H1 (cell line): ENCODE measurements around the gene CD180. TPM values are rescaled to one million over a fixed set of nuclear protein-coding genes. Genes with fewer than 3 reads are reported as not detected.

Source experiments
- CTCF ChIA-PET: fragments of 300-600 bp; sonication (Branson Sonifier 250); formaldehyde crosslinking; loops from one replicate; lab custom pipeline; 2021; ENCODE audit not compliant: partially characterized antibody; lab: Charles Lee
- POLR2A ChIA-PET: fragments of 300-600 bp; sonication (Branson Sonifier 250); formaldehyde crosslinking; loops from one replicate; lab custom pipeline; 2021; ENCODE audit warnings: inconsistent platforms; ENCODE audit not compliant: partially characterized antibody; lab: Charles Lee
- DNase-seq, 2 experiments: peaks; one replicate each; pipeline versions ENCODE4 v3.0.0 to v3.0.0-alpha.2; 2010 to 2022; ENCODE audit warnings: low spot score in 2 of 2, low read depth in 1 of 2, mixed read lengths in 1 of 2
- FAIRE-seq: peaks from 2 replicates; lab custom pipeline; 2011; peaks lifted over from hg19 to GRCh38; lab: Jason Lieb, UNC
- H2AFZ ChIP-seq: 2 replicates; pipeline ENCODE4 v1.8.1; 2012; ENCODE audit warnings: low read length, inconsistent platforms
- H2AK5ac ChIP-seq: 2 replicates; pipeline ENCODE4 v1.6.1; 2013; ENCODE audit warnings: low read depth, low read length
- H2BK120ac ChIP-seq: replicated peaks from 2 replicates; pipeline ENCODE3; 2013; ENCODE audit warnings: low read depth, low read length, inconsistent platforms
- H2BK12ac ChIP-seq: 2 replicates; pipeline ENCODE4 v1.6.1; 2013; ENCODE audit warnings: low read depth, low read length
- H2BK15ac ChIP-seq: 2 replicates; pipeline ENCODE4 v1.6.1; 2013; ENCODE audit warnings: low read length
- H2BK20ac ChIP-seq: 2 replicates; pipeline ENCODE4 v1.6.1; 2013; ENCODE audit warnings: low read length
- H2BK5ac ChIP-seq: 2 replicates; pipeline ENCODE4 v1.6.1; 2013; ENCODE audit warnings: low read depth, low read length
- H3K14ac ChIP-seq: 2 replicates; pipeline ENCODE4 v1.6.1; 2013; ENCODE audit warnings: inconsistent platforms; ENCODE audit not compliant: insufficient read length
- H3K18ac ChIP-seq: 2 replicates; pipeline ENCODE4 v1.6.1; 2013; ENCODE audit warnings: low read length; ENCODE audit errors: extremely low read depth
- H3K23ac ChIP-seq: 2 replicates; pipeline ENCODE4 v1.6.1; 2013; ENCODE audit warnings: inconsistent platforms; ENCODE audit not compliant: insufficient read length
- H3K23me2 ChIP-seq: 2 replicates; pipeline ENCODE4 v1.6.1; 2013; ENCODE audit warnings: low read depth, low read length
- H3K27ac ChIP-seq: 2 replicates; pipeline ENCODE4 v1.6.1; 2011; ENCODE audit warnings: low read depth, low read length, inconsistent platforms
- H3K27me3 ChIP-seq, 4 experiments: replicated peaks in 1 of 4; 1 replicate in 1 of 4; 2 replicates in 3 of 4; pipeline versions ENCODE4 v1.6.1 to v1.8.1; 2011 to 2013; ENCODE audit warnings: low read length in 3 of 4, mild to moderate bottlenecking in 3 of 4, inconsistent platforms in 2 of 4, mixed read lengths in 2 of 4, moderate library complexity in 1 of 4; ENCODE audit not compliant: control insufficient read depth in 3 of 4, insufficient read depth in 3 of 4; ENCODE audit errors: extremely low read depth in 1 of 4
- H3K36me3 ChIP-seq, 4 experiments: 2 replicates each; pipeline versions ENCODE4 v1.6.1 to v1.8.1; 2011 to 2013; ENCODE audit warnings: mild to moderate bottlenecking in 4 of 4, low read length in 3 of 4, moderate library complexity in 2 of 4, control low read depth in 1 of 4, inconsistent platforms in 1 of 4; ENCODE audit not compliant: insufficient read depth in 4 of 4, control insufficient read depth in 2 of 4
- H3K4ac ChIP-seq: replicated peaks from 2 replicates; pipeline ENCODE3; 2013; ENCODE audit warnings: low read length, low read depth, mixed read lengths, inconsistent platforms; ENCODE audit not compliant: insufficient read length
- H3K4me1 ChIP-seq, 4 experiments: replicated peaks in 1 of 4; 1 replicate in 1 of 4; 2 replicates in 3 of 4; pipeline versions ENCODE4 v1.6.1 to v1.8.1; 2011 to 2013; ENCODE audit warnings: low read length in 3 of 4, inconsistent platforms in 2 of 4, mixed read lengths in 1 of 4; ENCODE audit not compliant: insufficient read depth in 4 of 4, control insufficient read depth in 3 of 4
- H3K4me2 ChIP-seq, 2 experiments: 2 replicates each; pipeline versions ENCODE4 v1.6.1 to v1.8.1; 2011 to 2013; ENCODE audit warnings: low read depth in 2 of 2, low read length in 2 of 2, control low read depth in 1 of 2, inconsistent platforms in 1 of 2, mild to moderate bottlenecking in 1 of 2; ENCODE audit not compliant: insufficient read depth in 1 of 2
- H3K4me3 ChIP-seq, 4 experiments: fragments of 200-600, 300-600 bp in 1 of 4; sonication (generic), shearing (Covaris generic), sonication (Bioruptor Twin) in 1 of 4; 2 replicates each; pipeline versions ENCODE4 v1.5.1 to v1.8.1; 2011 to 2016; ENCODE audit warnings: low read length in 4 of 4, low read depth in 3 of 4, control low read depth in 2 of 4, inconsistent platforms in 2 of 4, mild to moderate bottlenecking in 2 of 4, mixed read lengths in 1 of 4, moderate library complexity in 1 of 4; ENCODE audit not compliant: insufficient read depth in 2 of 4; ENCODE audit errors: extremely low read depth in 1 of 4
- H3K56ac ChIP-seq: replicated peaks from 2 replicates; pipeline ENCODE3; 2013; ENCODE audit warnings: low read depth, mild to moderate bottlenecking, mixed read lengths, low read length, inconsistent platforms; ENCODE audit not compliant: insufficient read length
- H3K79me1 ChIP-seq: 2 replicates; pipeline ENCODE4 v1.6.1; 2013; ENCODE audit warnings: low read depth, low read length, control low read depth
- H3K79me2 ChIP-seq, 2 experiments: 2 replicates each; pipeline versions ENCODE4 v1.6.1 to v1.8.1; 2012 to 2013; ENCODE audit warnings: low read length in 2 of 2, mild to moderate bottlenecking in 2 of 2, inconsistent platforms in 1 of 2; ENCODE audit not compliant: insufficient read depth in 2 of 2, control insufficient read depth in 1 of 2
- H3K9ac ChIP-seq, 4 experiments: replicated peaks in 1 of 4; 1 replicate in 1 of 4; 2 replicates in 3 of 4; pipeline versions ENCODE4 v1.6.1 to v1.8.1; 2011 to 2013; ENCODE audit warnings: low read depth in 3 of 4, low read length in 3 of 4, control low read depth in 2 of 4, mild to moderate bottlenecking in 2 of 4, moderate library complexity in 2 of 4, inconsistent platforms in 1 of 4; ENCODE audit errors: extremely low read depth in 1 of 4
- H3K9me3 ChIP-seq, 2 experiments: 2 replicates each; pipeline versions ENCODE4 v1.6.1 to v1.8.1; 2012 to 2013; ENCODE audit warnings: mild to moderate bottlenecking in 2 of 2, moderate library complexity in 2 of 2, control low read depth in 1 of 2, inconsistent platforms in 1 of 2, low read depth in 1 of 2, low read length in 1 of 2, mixed read lengths in 1 of 2; ENCODE audit not compliant: insufficient read depth in 2 of 2
- H4K20me1 ChIP-seq, 2 experiments: replicated peaks in 1 of 2; 2 replicates each; pipeline versions ENCODE3 to v1.8.1; 2011 to 2013; ENCODE audit warnings: inconsistent platforms in 2 of 2, low read length in 2 of 2, mild to moderate bottlenecking in 1 of 2; ENCODE audit not compliant: insufficient read depth in 2 of 2, control insufficient read depth in 1 of 2
- H4K5ac ChIP-seq: 2 replicates; pipeline ENCODE4 v1.6.1; 2013; ENCODE audit warnings: low read length, low read depth, mixed read lengths, inconsistent platforms; ENCODE audit not compliant: insufficient read length
- H4K8ac ChIP-seq: 2 replicates; pipeline ENCODE4 v1.8.0; 2013; ENCODE audit warnings: mild to moderate bottlenecking, moderate library complexity, low read length, inconsistent platforms; ENCODE audit not compliant: insufficient read depth; ENCODE audit errors: extremely low read depth
- H4K91ac ChIP-seq: replicated peaks from 2 replicates; pipeline ENCODE3; 2013; ENCODE audit warnings: low read length, mixed read lengths, inconsistent platforms; ENCODE audit not compliant: insufficient read length
- BACH1 ChIP-seq: IDR thresholded peaks from 2 replicates; pipeline ENCODE4 v1.6.1; 2012; ENCODE audit warnings: low read length, improper control_type of control experiment
- POLR2A ChIP-seq, 2 experiments: IDR thresholded peaks; 1 replicate in 1 of 2; 2 replicates in 1 of 2; pipeline ENCODE4 v1.6.1; 2011; ENCODE audit warnings: low read depth in 2 of 2, low read length in 2 of 2, mild to moderate bottlenecking in 2 of 2; ENCODE audit errors: control extremely low read depth in 1 of 2
- SRF ChIP-seq: IDR thresholded peaks from 2 replicates; pipeline ENCODE4 v1.6.1; 2011; ENCODE audit warnings: mild to moderate bottlenecking, low read depth, low read length, moderate library complexity
- TEAD4 ChIP-seq: IDR thresholded peaks from 2 replicates; pipeline ENCODE4 v1.6.1; 2012; ENCODE audit warnings: low read depth, low read length, inconsistent platforms, mixed read lengths
- WGBS, 2 experiments: shearing (Covaris generic) in 1 of 2; methylation state at CpG; one replicate each; pipeline versions ENCODE4 v1.1.6 to v1.1.7; 2013 to 2015; ENCODE audit warnings: low lambda C conversion rate in 2 of 2, mixed read lengths in 2 of 2, inconsistent platforms in 1 of 2, low coverage in 1 of 2, missing lambda C conversion rate in 1 of 2; ENCODE audit not compliant: insufficient replicate concordance in 2 of 2, insufficient coverage in 1 of 2, insufficient read length in 1 of 2; ENCODE audit errors: extremely low coverage in 1 of 2, missing lambda C conversion rate in 1 of 2; 5-methylcytosine and 5-hydroxymethylcytosine counted together
- polyA plus RNA-seq, 7 experiments: library from polyadenylated mRNA; depleted of rRNA in 3 of 7; stranded (reverse) in 5 of 7; unstranded in 2 of 7; fragments of >200 nt in 5 of 7; fragments of 200-250 nt in 2 of 7; gene quantifications; 1 replicate in 5 of 7; 2 replicates in 1 of 7; 4 replicates in 1 of 7; pipeline versions ENCODE4 v1.2.1 to v1.2.3, GENCODE V29; 2011 to 2013; ENCODE audit warnings: missing spikeins in 2 of 7, mixed read lengths in 2 of 7
- total RNA-seq: library from RNA; stranded (reverse); fragmentation: NEBNext Ultra II Directional; extraction: Animal tissue kit (Norgen Biotek cat#: 25700); gene quantifications from 2 replicates; pipeline ENCODE4 v1.2.1, GENCODE V29; 2021

The CD180 gene
- total and polyA plus RNA-seq, 2 of the 8 experiments (the other 6 are each of a cell fraction or from before 2014, with no cell fraction given): not detected

DNA sequence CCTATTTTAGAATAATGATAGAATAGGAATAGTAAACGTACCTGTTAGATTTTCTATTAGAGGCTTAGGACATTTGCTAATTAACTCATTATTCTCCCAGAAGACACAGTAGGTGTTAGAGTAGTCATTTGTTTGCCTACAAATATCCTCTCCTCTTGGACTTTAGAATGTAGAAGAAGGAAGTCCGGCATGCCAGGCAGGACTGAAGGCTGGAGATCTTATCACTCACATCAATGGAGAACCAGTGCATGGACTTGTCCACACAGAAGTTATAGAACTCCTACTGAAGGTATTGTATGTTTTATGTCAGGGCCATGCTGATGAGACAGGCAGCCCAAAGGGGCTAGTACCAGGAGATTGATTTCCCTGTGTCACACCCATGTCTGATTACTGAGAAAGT, 43.3 kb downstream of the CD180 start:
- FAIRE-seq: no peak
- H3K18ac ChIP-seq: no peak overlapping the region
- H2BK20ac ChIP-seq: no peak overlapping the region
- H2BK5ac ChIP-seq: no peak overlapping the region
- no peaks in the 10 kb centered on the region for H3K4me1 ChIP-seq
- 89% methylated on average over 2 of the region's 2 CpGs; no CpG with 5 or more reads in 1 of the 2 experiments for WGBS, 2 experiments
- H2AFZ ChIP-seq: no peak overlapping the region
- H3K23me2 ChIP-seq: no peaks in the 10 kb centered on the region
- no peak overlapping the region for H3K27ac ChIP-seq
- H3K4ac ChIP-seq: no peak overlapping the region
- no peaks in the 10 kb centered on the region for H3K9me3 ChIP-seq
- ChIA-PET CTCF (no interaction called here), POLR2A (no interaction called here)
- no peak overlapping the region for H3K56ac ChIP-seq
- H3K27me3 ChIP-seq: no peaks in the 10 kb centered on the region
- H3K4me3 ChIP-seq: no peak overlapping the region
- H2BK120ac ChIP-seq: no peak overlapping the region
- H3K36me3 ChIP-seq: no peaks in the 10 kb centered on the region
- H2BK12ac ChIP-seq: no peak overlapping the region
- no peaks in the 10 kb centered on the region for H3K79me1 ChIP-seq
- no peak overlapping the region for H4K5ac ChIP-seq
- no peak for DNase-seq
- no peaks in the 10 kb centered on the region for H3K79me2 ChIP-seq
- no peaks in the 10 kb centered on the region for H4K20me1 ChIP-seq
- H2AK5ac ChIP-seq: no peak overlapping the region
- H4K8ac ChIP-seq: no peak overlapping the region
- H3K9ac ChIP-seq: no peak overlapping the region
- no peak overlapping the region for H3K4me2 ChIP-seq
- no peak overlapping the region for H4K91ac ChIP-seq
- H3K23ac ChIP-seq: no peak overlapping the region
- no peak overlapping the region for H3K14ac ChIP-seq
- no peak overlapping the region for H2BK15ac ChIP-seq
- TF ChIP-seq BACH1: no peak
- no peak for TF ChIP-seq TEAD4
- no peak for TF ChIP-seq POLR2A (IDR thresholded peaks at IDR 0.05; ENCODE audit: control extremely low read depth in 1 of 2, low read depth in 2 of 2, low read length in 2 of 2)
- TF ChIP-seq SRF: no peak
